ENCODE data around the gene BOK. TPM values are rescaled to one million over a fixed set of nuclear protein-coding genes. Genes with fewer than 3 reads are reported as not detected.

Gene BOK
- total and polyA plus RNA-seq, 2 of the 4 experiments (the other 2 are of a cell fraction), result 13.3 to 34.4 TPM

GRCh38 chr2:241545106-241545505 is 13.4 kb upstream of the BOK start:
- Histone ChIP-seq H4K5ac (ENCODE audit: low read depth, low read length) (peak overlapping the region; percentile 89), H3K18ac (ENCODE audit: low read depth, low read length) (peak overlapping the region; percentile 93), H2AK9ac (replicated peaks; ENCODE audit: low read depth, low read length, poor library complexity) (peak overlapping the region; percentile 98), H3K79me1 (ENCODE audit: low read depth in 1 of 2, low read length in 2 of 2) (peaks cover 4 to 28% of the 10 kb centered on the region in 2 experiments; a peak in 2 of 4 replicates), H3K9me1 (ENCODE audit: insufficient read depth, low read length) (peaks cover 28% of the 10 kb centered on the region), H3K4me2 (ENCODE audit: low read depth, low read length) (peak overlapping the region; percentile 89), H4K20me1 (ENCODE audit: insufficient read depth, low read length) (peaks cover under 1% of the 10 kb centered on the region; the same call in 1 of the 2 replicates), H4K91ac (ENCODE audit: insufficient read depth, low read depth, low read length) (peak overlapping the region; percentile 86), H2BK120ac (ENCODE audit: low read depth, low read length) (peak overlapping the region; percentile 98), H2BK15ac (ENCODE audit: low read depth, low read length) (peak overlapping the region; percentile 99; the same call in 2 of the 3 replicates), H2BK20ac (ENCODE audit: low read depth, low read length) (peak overlapping the region; percentile 98), H3K4me1 (ENCODE audit: control insufficient read depth, insufficient read depth, low read length) (peaks cover 40% of the 10 kb centered on the region), H4K8ac (ENCODE audit: low read depth in 2 of 2, low read length in 2 of 2) (peak overlapping the region; percentile 85 to 86), H3K9me3 (ENCODE audit: control insufficient read depth, insufficient read depth, low read length) (no peaks in the 10 kb centered on the region), H3K14ac (replicated peaks; ENCODE audit: low read depth, low read length) (peak overlapping the region; percentile 94), H3K36me3 (ENCODE audit: control insufficient read depth, insufficient read depth, low read length) (no peaks in the 10 kb centered on the region), H3K4ac (ENCODE audit: low read depth, low read length) (peak overlapping the region; percentile 97), H2AK5ac (ENCODE audit: low read depth, low read length) (peak overlapping the region; percentile 99), H3K56ac (ENCODE audit: extremely low read depth, insufficient read depth, low read length) (peak overlapping the region; percentile 70), H3K9ac (ENCODE audit: low read depth, low read length) (peak overlapping the region; percentile 67), H2BK5ac (ENCODE audit: low read depth, low read length, poor library complexity, severe bottlenecking) (peak overlapping the region; percentile 87), H3K23ac (ENCODE audit: low read depth, low read length) (peak overlapping the region; percentile 88), H3K27me3 (ENCODE audit: control insufficient read depth, insufficient read depth, low read length) (peaks cover 9% of the 10 kb centered on the region; the same call in 1 of the 2 replicates), H2AFZ (replicated peaks; ENCODE audit: low read length, poor library complexity) (peak overlapping the region; percentile 90), H3K4me3 (ENCODE audit: insufficient read depth, low read depth, low read length) (peak overlapping the region; percentile 23), H3K27ac (ENCODE audit: insufficient read depth, low read length) (peak overlapping the region; percentile 66)
- 2% methylated on average over 7 of the region's 10 CpGs; no CpG with 5 or more reads in 1 of the 2 experiments for WGBS, 2 experiments (ENCODE audit: extremely low coverage in 2 of 2, insufficient read length in 1 of 2)
- in situ Hi-C loops (cut with MboI; ENCODE audit: low sequenced_read_pairs), result no loop called here
- ATAC-seq (ENCODE audit: low read depth), result peak; percentile 36
- peak; percentile 70 for DNase-seq
- dilution Hi-C loops (cut with HindIII; ENCODE audit: low sequenced_read_pairs, unreplicated experiment), result no loop called here
- no TSS peak for BruUV-seq (replicated peaks)
- ChIA-PET CTCF (no interaction called here), POLR2A (ENCODE audit: unreplicated experiment) (no interaction called here)
- TF ChIP-seq USF2 (IDR thresholded peaks at IDR 0.05; ENCODE audit: low read depth, low read length) (no peak), RCOR1 (IDR thresholded peaks at IDR 0.05; ENCODE audit: insufficient replicate concordance, low read length) (no peak), CTCF (conservative IDR thresholded peaks at IDR 0.05; ENCODE audit: low read depth, low read length) (no peak), CHD1 (IDR thresholded peaks at IDR 0.05; ENCODE audit: low read depth, low read length) (no peak), MXI1 (IDR thresholded peaks at IDR 0.05; ENCODE audit: borderline replicate concordance, low read depth, low read length) (no peak), MAFK (IDR thresholded peaks at IDR 0.05; ENCODE audit: low read depth, low read length) (peak; percentile 2; the same call in 1 of the 2 replicates), MAZ (IDR thresholded peaks at IDR 0.05; ENCODE audit: borderline replicate concordance, low read depth, low read length) (0 out of 2 replicates have a peak, but pooled peaks have one; percentile 57)
- intact Hi-C loops (cut with micrococcal nuclease), result no loop called here
